ENCODE measurements around the gene SERPINF2.

The SERPINF2 gene

GRCh38 chr17:1783271-1783670 lies 40.6 kb downstream of the SERPINF2 start:
- Histone ChIP-seq H3K27me3 (ENCODE audit: insufficient read depth, low read length, poor library complexity) (no peaks in the 10 kb centered on the region), H3K9me3 (ENCODE audit: insufficient read depth, low read length, severe bottlenecking) (no peaks in the 10 kb centered on the region), H3K4me1 (ENCODE audit: insufficient read depth, low read length) (no peaks in the 10 kb centered on the region), H3K27ac (ENCODE audit: low read length) (no peak overlapping the region), H3K9ac (ENCODE audit: low read depth, low read length) (no peak overlapping the region), H2AFZ (ENCODE audit: low read depth, low read length) (no peak overlapping the region), H3K4me2 (ENCODE audit: insufficient read depth, low read length) (no peak overlapping the region), H3K4me3 (ENCODE audit: low read depth in 1 of 2, low read length in 2 of 2) (no peak overlapping the region), H4K20me1 (ENCODE audit: insufficient read depth, low read length) (0 out of 2 replicates have a peak, but pooled peaks cover 7% of the 10 kb centered on the region), H3K79me2 (ENCODE audit: insufficient read depth, low read length) (no peaks in the 10 kb centered on the region), H3K36me3 (ENCODE audit: insufficient read depth, low read length) (peaks cover 74% of the 10 kb centered on the region)
- ATAC-seq (ENCODE audit: insufficient read depth, low read depth) (no peak), DNase-seq (no peak)
- TF ChIP-seq CTCF (IDR thresholded peaks at IDR 0.05; ENCODE audit: borderline replicate concordance, extremely low read depth, low read length, poor library complexity, severe bottlenecking) = no peak
- TF ChIP-seq EZH2 (IDR thresholded peaks at IDR 0.05; ENCODE audit: borderline replicate concordance, low read depth, low read length, severe bottlenecking) = no peak

- TF ChIP-seq EZH2 (IDR thresholded peaks at IDR 0.05; ENCODE audit: borderline replicate concordance, low read depth, low read length, severe bottlenecking) (no peak), CTCF (IDR thresholded peaks at IDR 0.05; ENCODE audit: borderline replicate concordance, extremely low read depth, low read length, poor library complexity, severe bottlenecking) (peak; percentile 30)
- Histone ChIP-seq H4K20me1 (ENCODE audit: insufficient read depth, low read length) (0 out of 2 replicates have a peak, but pooled peaks cover 7% of the 10 kb centered on the region), H3K79me2 (ENCODE audit: insufficient read depth, low read length) (no peaks in the 10 kb centered on the region), H3K36me3 (ENCODE audit: insufficient read depth, low read length) (peaks cover 68% of the 10 kb centered on the region), H3K9ac (ENCODE audit: low read depth, low read length) (no peak overlapping the region), H3K4me3 (ENCODE audit: low read depth in 1 of 2, low read length in 2 of 2) (no peak overlapping the region), H2AFZ (ENCODE audit: low read depth, low read length) (no peak overlapping the region), H3K9me3 (ENCODE audit: insufficient read depth, low read length, severe bottlenecking) (no peaks in the 10 kb centered on the region), H3K4me1 (ENCODE audit: insufficient read depth, low read length) (no peaks in the 10 kb centered on the region), H3K27me3 (ENCODE audit: insufficient read depth, low read length, poor library complexity) (no peaks in the 10 kb centered on the region), H3K27ac (ENCODE audit: low read length) (no peak overlapping the region), H3K4me2 (ENCODE audit: insufficient read depth, low read length) (no peak overlapping the region)
- DNase-seq (no peak), ATAC-seq (ENCODE audit: insufficient read depth, low read depth) (0 out of 3 replicates have a peak, but pooled peaks have one; percentile 39)
Measured at GRCh38 chr17:1783834-1784611, 41.4 kb downstream of the SERPINF2 start.

GRCh38 chr17:1785930-1786329 lies 43.3 kb downstream of the SERPINF2 start:
- Histone ChIP-seq H3K4me1 (ENCODE audit: insufficient read depth, low read length) (no peaks in the 10 kb centered on the region), H2AFZ (ENCODE audit: low read depth, low read length) (no peak overlapping the region), H3K4me2 (ENCODE audit: insufficient read depth, low read length) (no peak overlapping the region), H3K27ac (ENCODE audit: low read length) (no peak overlapping the region), H3K9me3 (ENCODE audit: insufficient read depth, low read length, severe bottlenecking) (no peaks in the 10 kb centered on the region), H3K4me3 (ENCODE audit: low read depth in 1 of 2, low read length in 2 of 2) (no peak overlapping the region), H3K27me3 (ENCODE audit: insufficient read depth, low read length, poor library complexity) (no peaks in the 10 kb centered on the region), H3K9ac (ENCODE audit: low read depth, low read length) (no peak overlapping the region), H3K79me2 (ENCODE audit: insufficient read depth, low read length) (peaks cover 5% of the 10 kb centered on the region; the same call in 1 of the 2 replicates), H4K20me1 (ENCODE audit: insufficient read depth, low read length) (0 out of 2 replicates have a peak, but pooled peaks cover 7% of the 10 kb centered on the region), H3K36me3 (ENCODE audit: insufficient read depth, low read length) (peaks cover 58% of the 10 kb centered on the region)
- DNase-seq (no peak), ATAC-seq (ENCODE audit: insufficient read depth, low read depth) (no peak)
- TF ChIP-seq EZH2 (IDR thresholded peaks at IDR 0.05; ENCODE audit: borderline replicate concordance, low read depth, low read length, severe bottlenecking) (no peak), CTCF (IDR thresholded peaks at IDR 0.05; ENCODE audit: borderline replicate concordance, extremely low read depth, low read length, poor library complexity, severe bottlenecking) (no peak)

All from DND-41 (cell line).